Measurements from ENCODE around the gene RABAC1.
A peak's percentile ranks its signal among the peaks of the same experiment; 100 is the strongest.
"Not testable (repeated sequence)": the region's sequence is repeated elsewhere in the genome, so short reads cannot be mapped to it uniquely, and the experiment has no call there.

The RABAC1 gene, protein sequence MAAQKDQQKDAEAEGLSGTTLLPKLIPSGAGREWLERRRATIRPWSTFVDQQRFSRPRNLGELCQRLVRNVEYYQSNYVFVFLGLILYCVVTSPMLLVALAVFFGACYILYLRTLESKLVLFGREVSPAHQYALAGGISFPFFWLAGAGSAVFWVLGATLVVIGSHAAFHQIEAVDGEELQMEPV

DNA sequence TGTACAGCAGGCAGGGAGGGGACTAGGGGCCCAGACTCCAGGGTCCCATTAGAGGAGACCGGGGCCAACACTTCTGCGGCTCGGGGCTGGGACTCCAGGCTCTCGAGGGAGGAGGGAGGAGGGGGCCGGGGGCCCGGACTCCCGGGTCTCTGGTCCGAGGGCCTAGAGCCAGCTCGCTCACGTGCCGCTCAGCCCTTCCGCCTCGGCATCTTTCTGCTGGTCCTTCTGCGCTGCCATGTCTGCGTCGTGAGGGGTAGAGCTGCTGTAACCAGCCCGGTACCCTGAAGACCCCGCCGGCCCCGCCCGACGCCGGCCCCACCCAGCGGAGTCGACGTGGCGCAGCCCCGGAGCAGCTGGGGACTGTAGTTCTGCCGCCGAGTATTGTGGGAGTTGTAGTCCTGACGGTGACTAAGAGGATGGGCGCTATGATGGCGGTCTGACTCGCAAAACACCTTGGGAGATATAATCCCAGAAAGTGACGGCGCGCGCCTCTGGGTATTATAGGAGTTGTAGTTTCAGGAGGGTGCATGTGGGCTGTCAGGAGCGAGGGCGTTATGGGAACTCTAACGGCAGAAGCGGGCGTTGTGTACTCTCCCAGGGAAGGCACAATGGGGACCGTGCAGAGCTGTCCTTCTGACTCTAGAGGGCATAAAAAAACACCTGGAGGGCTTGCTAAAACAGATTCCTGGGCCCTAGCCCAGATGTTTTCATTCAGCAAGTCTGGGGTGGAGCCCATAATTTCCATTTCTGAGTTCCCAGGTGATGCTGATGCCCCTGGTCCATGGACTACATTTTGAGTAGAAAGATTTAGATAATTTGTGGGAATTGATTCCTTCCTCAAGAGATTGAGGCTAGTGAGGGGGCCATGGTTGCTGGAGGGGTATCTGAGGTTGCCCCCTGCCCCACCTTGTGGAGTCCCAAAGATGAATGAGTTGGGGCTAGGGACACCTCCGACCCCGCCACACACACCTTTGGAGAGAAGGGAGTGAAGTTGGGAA, at the start of gene RABAC1:
TSS of gene RABAC1 (minus strand) at position 266 of the 998 bp plus-strand sequence. CDS start at position 237, 29 bp downstream.
- peak; percentile 72 for DNase-seq

DNA sequence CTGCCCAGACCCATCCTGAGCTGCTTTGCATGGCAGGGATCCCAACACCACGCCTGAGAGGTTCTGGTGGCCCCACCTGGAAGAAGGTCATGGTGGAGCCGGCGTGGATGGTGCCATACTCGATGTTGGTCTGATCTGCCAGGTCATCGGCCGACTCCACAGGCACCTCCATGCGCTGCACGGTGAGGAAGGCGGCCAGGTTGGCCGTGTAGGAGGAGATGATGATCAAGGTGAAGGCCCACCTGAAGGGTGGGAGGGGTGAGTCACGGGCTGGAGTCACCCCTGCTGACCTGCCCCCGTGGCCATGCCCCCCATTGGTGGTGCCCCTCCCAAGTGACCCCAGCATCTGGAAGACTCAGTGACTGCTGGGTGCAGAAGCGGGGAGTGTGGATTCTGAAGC, 47.4 kb upstream of the RABAC1 start:
- DNase-seq, result no peak

DNA sequence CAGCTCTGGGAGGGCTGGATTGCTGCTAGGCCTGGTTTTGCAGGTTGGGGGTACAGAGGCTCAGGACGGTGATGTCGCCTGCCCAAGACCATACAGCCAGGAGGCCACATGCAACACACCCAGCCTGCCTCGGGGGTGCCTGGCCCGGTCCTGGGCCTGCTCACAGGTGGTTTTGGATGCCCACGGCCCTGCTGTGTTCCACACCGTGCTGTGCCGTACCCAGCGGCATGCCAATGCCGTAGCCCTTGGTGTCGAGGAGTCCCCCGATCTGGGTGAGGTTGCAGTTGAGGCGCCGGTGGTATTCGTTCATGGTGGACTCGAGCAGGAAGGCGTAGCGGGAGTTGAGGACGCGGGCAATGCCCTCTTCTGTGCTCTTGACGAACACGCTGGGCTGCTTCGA, 46.4 kb upstream of the RABAC1 start:
- no peak for DNase-seq

DNA sequence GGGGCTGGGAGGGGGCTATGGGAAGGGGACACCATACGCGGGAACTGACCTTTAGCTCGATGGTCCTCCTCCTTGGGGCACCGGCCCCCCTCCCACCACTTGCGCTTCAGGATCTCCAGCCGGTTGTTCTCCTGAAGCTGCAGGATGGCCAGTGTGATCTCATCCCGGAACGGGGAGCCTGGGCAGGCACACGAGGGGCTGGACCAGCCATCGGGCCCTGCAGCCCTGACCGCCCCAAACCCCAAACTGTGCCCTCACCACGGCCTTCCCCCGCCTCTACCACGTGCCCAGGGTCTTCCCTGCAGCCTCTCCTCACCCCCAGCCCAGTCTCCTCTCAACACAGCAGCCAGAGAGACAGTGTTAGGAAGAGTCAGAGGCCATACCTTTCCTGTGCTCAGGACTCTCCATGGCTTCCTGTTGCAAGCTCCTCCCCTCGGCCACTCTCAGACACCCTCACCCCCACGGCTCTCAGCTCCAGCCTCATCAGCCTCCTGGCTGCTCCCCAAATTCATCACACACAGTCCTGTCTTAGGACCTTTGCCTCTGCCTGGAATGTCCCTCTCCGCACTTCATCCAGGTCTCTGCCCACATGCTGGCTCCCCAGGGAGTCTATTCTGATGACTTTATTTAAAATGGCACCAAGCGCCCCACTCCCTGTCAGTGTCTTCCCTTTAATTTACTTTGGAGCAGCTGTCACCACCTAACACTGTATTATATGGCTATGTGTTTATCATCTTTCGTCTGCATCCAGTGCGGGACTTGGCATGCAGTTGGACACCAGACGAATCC, 44.6 kb upstream of the RABAC1 start:
- no peak for DNase-seq

DNA sequence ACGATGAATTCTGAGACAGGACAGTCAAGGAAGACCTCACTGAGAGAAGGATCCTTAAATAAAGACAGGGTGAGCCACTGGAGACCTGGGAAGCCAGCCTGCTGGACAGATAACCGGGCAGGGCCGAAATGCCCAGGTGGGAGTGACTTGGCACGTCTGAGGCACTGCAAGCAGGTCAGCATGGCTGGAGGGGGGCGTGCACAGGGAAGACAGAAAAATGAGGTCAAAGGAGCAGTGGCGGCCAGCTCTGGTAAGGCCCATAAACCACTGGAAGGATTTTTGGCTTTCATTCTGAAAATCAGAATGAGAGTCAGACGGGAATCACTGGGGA, 40.7 kb upstream of the RABAC1 start:
- DNase-seq, result no peak

DNA sequence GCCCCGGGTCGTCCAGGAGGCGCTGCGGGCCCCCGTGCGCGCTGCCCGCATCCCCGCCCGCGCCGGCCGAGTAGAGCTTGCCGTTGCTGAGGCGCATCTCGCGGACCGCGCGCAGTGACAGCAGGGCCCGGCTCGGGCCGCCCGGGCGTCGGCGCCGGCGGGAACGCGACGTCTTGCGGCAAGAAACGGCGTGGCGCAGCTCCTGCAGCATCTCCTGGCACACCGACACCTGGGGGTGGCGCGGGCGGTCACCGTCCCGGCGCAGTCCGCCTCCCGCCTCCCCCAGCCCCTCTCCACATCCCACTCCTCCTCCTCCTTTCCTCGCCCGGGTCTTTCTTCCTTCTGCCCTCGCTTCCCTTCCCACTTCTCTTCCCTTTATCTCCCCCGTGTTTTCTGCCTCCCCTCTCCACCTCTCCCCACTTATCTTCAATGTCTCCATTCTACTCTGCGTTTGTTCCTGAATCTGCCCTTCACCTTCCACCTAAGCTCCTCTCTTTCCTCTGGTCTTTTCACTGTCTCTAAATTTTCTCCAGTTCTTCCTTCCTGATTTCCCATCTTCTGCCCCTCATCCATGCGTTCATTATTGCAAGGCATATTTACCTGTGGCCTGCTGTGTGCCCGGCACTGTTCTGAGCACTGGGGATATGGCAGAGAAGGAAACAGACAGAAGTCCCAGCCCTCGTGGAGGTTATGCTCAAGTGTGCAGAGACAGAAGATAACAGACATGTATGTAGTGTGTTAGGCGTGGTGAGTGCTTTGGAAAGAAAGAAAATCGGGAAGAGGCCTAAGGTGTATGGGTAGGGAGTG, 40.2 kb upstream of the RABAC1 start:
- no peak for DNase-seq

DNA sequence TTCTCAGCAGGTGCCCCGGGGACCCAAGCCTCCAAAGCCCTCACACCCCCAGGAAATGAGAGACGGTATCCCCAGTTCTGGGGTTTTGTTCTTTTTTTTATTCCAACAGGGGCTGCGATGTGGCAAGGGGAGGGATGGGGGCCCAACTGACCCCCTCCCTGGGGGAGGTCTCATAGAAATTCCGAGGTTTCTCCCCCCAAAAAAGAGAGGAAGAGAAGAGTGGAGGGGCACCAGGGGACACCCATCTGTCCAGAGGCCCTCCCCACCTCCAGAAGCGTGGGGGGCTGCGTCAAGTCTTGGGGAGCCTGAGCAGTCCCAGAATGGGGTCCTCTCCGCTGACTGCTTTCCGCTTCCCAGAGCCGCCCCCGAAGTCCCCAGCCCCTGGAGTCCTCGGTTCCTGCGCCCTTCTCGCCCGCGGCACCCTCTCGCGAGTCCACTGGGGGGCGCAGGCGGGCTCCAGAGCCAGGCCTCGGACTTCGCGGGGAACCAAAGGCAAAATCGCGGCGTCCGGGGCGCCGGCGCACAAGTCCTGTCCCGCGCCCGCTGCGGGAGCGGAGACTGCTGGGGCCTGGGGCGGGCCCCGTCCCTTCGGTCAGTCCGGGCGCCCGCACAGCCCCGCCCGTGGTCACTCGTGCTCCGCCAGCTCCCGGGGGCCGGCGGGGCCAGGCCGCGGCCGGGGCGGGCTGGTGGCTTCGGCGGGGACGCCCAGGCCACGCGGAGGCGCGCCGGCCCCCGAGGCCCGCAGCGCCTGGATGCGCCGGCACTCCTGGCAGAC, 39.3 kb upstream of the RABAC1 start:
- DNase-seq, result no peak

DNA sequence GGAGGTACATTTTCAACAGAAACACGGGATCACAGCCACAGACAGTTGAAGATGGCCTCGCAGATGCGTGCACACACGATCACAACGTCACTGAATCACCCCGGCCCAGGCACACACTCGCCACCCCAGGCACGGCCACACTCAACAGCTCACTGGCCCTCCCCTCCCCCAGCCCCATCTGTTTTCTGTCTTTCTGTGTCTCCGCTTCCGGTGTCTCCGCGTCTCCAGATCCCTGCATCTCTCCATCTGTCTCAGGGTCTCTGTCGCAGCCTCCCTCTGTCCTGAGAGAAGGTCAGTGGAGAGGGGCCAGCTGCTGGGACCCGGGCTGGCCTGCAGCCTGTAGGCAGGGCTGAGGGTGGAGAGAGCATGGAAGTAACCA, 38.7 kb upstream of the RABAC1 start:
- no peak for DNase-seq

DNA sequence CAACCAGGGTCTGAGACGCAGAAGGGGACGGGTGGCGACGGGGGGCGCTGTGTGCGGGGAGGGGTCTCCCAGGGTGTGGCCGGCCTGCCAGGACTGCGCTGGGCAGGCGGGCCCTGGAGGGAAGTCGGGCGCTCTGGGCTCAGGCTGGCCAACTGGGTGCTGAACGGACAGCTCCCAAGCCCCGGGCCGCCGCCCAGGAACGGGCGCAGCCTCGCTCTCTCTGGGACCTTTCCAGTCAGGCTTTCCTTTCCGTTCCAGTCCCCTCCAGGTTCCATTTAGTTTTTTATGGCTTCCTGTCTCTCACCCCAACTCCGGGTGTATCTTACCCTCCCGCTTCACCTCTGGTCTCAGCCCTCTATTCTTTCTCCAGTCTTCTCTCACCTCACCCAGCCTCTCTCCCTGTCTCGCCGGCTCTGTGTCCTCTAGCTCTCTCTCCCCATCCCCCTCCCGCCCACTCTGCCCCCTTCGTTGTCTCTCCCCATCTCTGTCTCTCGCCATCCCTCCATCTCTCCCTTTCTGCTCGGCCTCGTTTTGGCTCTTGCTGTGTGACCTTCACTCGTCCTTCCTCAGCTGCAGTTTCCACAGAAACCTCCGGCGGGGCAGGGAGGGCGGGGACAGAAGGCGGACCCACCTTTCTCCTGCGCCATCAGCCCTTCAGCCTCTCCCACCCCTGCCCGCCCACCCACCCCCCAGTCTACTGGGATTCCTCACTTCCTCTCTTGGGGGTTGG, 38.2 kb upstream of the RABAC1 start:
- DNase-seq, result no peak

DNA sequence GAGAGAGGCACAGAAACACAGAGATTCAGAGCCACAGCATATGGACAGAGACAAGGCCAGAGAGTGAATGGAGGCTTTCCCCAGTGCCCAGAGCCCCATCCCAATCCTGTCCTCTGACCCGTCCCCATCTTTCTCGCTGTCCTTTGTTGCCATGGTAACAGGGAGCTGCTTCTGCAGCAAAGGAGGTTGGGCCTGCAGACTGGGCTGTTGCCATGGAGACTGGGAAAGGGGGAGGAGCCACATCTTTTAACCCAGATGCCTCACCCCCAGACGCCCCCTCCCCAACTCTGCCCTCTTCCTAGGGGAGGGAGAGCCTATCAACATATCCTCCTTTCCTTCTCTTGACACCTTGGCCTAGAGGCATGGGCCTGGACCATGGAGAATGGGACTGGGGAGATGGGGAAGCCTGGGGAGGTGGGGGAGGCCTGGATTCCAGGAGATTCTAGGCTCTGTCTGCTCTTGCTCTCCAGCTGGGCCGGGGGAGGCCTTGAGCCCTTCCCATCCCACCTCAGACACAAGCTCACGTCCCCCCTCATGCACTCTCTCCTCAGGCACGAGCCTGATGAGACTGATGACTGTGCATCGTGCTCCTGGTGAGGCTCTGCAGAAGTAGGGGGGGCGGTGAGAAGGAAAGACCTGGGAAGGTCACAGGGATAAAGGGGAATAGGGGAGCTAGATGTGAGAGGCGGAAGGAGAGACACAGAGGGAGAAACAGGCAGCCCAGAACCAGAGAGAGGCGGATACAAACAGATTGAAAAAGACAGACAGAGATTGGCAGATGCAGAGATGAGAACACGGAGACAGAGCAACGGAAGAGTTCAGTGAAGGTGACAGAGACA, 37.1 kb upstream of the RABAC1 start:
- DNase-seq, result no peak

DNA sequence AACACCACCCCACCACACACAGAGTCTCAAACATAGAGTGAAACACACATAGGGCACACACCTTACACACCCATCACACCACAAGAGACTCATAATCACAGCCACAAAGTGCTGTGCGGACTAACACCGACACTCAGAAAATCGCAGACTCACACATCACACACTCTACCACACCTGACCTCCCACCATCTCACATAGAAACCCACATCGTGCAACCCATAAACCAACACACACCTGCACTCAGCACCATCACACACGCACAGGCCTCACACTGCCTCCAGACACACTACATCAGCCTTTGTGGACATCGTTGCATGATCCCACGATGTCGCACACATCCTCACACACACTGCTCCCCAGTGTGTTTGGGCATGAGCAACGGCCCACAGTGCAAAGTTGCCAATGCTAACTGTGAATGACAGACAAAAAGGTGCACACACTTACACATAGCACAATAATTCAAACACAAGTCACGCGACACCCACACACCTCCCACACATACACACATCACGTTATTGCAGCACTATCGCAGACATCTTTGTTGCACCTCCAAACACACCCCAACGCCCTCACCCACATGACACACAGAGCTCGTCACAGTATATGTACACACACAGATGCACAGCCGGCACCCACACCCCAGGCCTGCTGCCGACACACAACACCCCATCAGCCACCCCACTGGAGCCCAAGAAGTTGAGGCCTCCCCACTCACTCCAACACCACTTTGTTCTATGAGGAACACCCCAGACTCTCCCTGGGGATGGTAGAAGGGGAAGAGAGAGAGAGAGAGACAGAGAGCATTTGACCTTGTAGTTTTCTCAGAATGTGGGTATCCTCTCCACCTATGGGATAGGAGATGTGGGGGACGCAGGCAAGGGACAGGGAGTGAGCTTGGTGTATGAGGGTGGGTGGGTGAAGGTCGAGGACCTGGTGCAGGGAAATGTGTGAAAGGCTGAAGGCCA, 36.2 kb upstream of the RABAC1 start:
- no peak for DNase-seq

DNA sequence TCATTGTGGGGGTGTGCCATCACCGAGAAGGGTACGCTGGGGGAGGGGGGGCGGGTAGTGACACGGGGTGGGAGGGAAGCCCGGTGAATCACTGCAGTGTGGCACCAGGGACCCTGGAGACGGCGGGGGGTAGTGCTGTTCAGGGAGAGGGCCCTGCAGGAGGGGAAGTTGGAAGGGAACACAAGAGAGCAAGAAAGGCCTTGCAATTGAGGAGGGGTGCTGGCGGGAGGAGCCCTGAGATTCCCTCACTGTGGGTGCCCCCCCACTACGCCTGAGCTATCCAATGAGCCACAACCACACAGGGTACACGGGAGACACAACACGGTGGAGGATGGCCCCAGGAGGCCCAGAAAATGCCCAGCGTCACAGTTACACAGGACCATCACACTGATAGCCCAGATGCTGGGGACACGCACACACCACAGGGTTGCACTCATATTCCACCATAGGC, 35.4 kb upstream of the RABAC1 start:
- no peak for DNase-seq

DNA sequence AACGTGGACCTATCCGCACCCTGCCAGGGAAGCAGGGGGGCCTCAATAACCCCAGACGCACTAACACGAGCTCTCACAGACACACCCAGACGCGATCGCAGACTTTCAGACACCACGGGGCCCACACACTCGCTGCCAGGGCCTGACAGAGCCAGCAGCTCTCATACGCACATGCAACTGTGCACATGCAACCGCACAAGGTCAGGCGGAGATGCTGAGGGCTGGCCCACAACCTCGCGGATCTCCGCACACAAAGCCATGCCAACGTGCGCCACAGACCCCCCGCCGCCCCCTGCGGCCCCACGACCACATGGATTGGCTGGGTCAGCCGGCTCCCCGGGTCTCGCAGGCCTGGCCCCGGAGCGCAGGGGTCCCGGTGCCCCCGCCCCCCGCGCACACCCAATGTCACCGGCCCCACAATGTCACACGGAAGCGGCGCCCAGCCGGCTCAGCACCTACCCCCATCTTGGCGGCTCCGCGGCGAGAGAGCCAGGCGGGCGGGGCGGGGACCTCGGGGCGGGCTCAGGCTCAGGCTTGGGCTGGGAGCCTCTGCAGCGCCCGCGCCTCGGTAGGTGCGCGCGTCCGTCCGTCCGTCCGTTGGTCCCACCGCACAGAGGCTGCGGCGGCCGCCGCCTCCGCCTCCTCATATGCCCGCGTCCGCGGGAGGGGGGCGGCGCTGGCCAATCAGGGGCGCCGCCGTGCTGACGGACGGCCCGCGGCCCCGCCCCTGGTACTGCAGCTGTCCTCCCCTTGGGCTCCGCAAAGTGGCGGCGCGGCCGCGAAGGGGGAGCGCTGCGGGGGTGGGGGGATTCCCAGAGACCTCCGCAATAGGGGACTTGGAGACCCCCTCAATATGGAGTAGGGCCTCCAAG, 34.7 kb upstream of the RABAC1 start, which contains the start of gene ATP1A3:
TSS of gene ATP1A3 (minus strand) at position 619 of the 872 bp plus-strand sequence. CDS start at position 465, 154 bp downstream.
- no peak for DNase-seq

DNA sequence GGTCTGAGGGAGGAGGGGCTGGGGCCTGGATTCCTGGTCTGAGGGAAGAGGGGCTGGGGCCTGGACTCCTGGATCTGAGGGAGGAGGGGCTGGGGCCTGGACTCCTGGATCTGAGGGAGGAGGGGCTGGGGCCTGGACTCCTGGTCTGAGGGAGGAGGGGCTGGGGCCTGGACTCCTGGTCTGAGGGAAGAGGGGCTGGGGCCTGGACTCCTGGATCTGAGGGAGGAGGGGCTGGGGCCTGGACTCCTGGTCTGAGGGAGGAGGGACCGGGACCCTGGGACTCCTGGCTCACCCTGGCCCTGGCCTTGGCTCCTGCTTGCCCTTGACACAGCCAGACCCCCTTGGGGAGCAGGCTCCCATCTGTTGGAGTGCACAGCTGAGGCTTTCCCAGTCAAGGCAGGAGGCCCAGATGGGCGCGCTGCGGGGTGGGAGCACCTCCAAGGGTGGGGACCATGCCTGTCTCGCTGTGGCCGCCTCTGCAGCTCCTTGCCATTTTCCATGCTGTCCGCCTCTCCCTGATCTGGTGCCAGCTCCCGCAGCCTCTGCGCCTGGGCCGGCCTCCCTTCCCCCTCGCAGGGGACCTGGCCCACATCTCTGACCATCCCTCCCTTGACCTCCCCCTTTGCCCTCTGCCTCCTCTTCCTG, 32.9 kb upstream of the RABAC1 start:
- not testable (repeated sequence) for DNase-seq

DNA sequence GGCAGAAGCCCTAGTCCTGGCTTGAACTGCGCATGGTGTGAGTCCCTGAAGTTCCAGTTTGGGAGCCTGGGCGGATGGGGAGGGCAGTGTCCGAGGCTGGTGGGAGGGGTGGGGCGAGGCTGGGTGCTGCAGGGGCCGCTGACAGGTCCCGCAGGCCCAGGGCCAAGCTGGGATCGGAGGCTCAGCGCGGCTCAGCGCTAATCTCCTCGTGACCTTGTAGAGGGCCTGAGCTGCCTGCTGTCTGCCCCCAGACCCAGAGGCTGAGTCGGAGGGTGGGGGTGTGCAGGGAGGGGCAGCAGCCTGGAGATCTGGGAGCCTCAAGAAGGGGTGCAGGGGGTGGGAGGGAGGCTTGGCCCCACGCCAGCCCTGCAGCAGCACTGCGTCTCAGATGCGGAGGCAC, 31.9 kb upstream of the RABAC1 start:
- DNase-seq, result no peak

DNA sequence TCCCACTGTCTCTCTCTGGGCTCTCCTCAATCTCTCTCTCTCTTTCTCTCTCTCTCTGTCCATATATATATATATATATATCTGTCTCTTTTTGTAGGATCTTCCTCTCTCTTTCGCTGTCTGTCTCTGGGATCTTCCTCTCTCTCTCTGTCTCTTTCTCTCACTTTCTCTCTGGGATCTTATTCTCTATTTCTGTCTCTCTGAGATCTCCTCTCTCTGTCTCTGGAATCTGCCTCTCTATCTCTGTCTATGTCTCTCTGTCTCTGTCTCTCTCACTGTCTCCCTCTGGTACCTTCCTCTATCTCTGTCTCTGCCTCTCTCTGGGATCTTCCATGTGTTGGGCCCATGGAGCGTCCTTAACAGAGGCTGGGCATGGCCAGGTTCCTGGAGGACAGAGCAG, 31.5 kb upstream of the RABAC1 start:
- DNase-seq, result no peak

DNA sequence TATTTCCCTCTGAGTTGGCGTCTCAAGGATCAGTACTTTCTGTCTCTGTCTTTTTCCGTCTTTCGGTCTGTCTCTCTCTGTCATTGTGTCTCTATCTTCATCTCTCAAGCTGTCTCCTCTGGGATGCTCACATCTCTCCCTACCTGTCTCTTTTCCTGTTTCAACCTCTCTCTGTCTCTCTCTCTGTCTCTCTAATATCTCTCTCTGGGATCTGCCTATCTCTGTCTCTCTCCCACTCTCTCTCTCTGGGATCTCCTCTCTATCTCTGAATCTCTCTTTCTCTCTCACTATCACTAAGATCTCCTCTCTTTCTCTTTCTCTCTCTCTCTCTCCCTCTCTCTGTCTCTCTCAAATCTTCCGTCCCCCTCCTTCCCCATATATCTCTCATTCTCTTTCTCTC, 30.9 kb upstream of the RABAC1 start:
- no peak for DNase-seq
